ENCODE results near the gene NKD2.
A peak's percentile ranks its signal among the peaks of the same experiment; 100 is the strongest.
"Not testable (repeated sequence)": the region's sequence is repeated elsewhere in the genome, so short reads cannot be mapped to it uniquely, and the experiment has no call there.

Gene NKD2, protein sequence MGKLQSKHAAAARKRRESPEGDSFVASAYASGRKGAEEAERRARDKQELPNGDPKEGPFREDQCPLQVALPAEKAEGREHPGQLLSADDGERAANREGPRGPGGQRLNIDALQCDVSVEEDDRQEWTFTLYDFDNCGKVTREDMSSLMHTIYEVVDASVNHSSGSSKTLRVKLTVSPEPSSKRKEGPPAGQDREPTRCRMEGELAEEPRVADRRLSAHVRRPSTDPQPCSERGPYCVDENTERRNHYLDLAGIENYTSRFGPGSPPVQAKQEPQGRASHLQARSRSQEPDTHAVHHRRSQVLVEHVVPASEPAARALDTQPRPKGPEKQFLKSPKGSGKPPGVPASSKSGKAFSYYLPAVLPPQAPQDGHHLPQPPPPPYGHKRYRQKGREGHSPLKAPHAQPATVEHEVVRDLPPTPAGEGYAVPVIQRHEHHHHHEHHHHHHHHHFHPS

DNA sequence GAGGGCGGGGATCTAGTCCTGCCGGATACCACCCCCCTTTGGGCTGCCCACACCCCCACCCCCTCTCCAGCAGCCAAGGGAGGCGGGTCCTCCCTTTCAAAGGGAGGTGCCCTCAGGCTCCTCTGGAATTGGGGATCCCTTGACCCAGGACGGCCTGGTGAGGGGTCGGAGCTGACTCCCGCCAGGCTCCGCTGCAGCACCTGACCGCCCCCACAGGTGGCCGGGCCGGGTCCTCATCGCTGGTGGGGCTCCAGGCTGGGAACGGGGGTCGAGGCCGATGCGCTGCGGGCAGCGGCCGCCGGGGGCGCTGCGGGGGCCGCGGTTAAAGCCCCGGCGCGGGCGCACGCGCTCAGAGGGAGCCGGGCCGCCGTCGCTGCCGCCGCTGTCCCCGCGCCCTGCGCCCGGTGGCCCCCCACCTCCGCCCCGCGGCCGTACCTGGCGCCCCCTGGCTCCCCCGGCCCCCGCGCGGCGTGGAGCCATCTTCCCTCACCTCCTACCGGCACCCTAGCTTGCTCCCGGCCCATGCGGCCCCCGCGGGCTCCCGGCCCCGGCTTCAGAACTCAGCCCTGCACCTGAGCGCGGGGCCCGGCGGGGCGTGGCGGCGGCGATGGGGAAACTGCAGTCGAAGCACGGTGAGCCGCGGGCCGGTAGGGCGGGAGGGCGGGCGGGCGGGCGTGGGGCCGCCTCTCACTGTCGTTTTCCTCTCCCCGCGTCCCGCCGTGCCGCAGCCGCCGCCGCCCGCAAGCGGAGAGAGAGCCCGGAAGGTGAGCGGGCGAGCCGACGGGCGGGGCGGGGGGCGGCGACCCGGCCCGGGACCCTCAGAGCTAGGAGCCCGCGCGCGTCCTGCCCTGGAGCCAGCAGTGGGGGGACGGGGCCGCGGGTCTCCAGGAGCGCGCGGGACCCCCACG lies at the start of gene NKD2:
Gene NKD2, plus strand, starts transcription at position 352 of the 908 bp plus-strand sequence. Its CDS starts 256 bp downstream, at position 608.
- DNase-seq (ENCODE audit: low read depth in 2 of 2), result peak; percentile 21 to 56

DNA sequence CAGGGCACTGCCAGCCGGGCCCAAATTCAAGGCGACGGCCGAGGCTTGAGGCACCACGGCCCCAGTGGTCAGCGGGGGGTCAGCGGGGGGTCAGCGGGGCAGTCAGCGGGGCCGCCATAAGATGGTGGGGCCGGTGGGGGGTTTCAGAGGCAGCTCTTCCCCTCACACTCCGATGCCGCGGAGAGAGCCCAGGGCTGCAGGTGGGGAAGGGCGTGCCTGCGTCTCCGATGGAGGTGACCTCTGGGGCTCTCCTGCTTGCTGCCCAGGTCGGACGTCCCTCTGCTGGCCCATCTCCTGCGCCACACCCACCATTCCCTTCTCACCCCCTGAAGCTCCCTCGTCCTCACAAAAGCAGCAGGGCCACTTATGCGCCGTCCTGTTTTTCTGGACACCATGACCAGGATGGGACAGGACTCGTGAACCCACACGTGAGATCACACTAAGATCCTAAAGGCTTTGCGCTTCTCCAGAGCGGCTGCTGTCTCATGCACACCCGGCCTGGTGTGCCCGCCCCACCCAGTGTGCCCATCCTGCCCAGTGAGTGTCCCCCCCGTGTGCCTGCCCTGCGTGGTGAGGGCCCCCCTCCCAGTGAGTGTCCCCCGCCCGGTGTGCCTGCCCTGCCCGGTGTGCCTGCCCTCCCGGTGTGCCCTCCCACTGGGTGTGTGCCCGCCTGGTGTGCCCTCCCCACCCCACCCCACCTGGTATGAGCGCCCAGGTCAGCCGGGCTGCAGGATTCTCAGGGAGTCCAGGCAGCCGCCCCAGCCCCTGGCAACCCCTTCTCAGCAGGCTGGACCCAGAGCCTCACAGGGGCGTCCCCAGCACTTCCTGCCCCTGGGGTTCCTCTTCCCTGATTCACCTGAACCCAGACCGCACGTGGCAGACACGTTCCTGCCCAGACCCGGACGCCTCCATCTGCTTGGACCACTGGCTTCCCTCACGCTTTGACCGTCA lies 48.7 kb upstream of the NKD2 start:
- no peak for DNase-seq (ENCODE audit: low read depth in 2 of 2)

DNA sequence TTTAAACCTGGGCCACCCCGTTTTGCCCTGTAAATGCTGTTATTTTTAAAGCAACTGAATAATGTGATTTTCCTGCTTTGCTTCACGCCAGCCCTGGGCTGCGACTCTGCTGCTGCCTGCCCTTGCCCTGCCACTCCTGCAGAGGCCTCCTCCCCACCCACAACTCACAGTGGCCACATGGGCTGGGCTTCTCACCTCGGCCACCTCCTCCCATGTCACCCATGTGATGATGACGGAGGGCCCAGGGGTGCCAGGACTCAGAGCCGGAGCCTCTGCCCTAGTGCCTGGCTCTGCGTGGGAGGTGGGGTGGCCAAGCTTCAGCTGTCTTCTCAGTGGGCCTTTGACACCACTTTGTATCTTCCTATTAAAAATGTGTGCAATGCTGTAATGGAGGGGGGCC lies 48.1 kb upstream of the NKD2 start:
- DNase-seq (ENCODE audit: low read depth in 2 of 2), result no peak

DNA sequence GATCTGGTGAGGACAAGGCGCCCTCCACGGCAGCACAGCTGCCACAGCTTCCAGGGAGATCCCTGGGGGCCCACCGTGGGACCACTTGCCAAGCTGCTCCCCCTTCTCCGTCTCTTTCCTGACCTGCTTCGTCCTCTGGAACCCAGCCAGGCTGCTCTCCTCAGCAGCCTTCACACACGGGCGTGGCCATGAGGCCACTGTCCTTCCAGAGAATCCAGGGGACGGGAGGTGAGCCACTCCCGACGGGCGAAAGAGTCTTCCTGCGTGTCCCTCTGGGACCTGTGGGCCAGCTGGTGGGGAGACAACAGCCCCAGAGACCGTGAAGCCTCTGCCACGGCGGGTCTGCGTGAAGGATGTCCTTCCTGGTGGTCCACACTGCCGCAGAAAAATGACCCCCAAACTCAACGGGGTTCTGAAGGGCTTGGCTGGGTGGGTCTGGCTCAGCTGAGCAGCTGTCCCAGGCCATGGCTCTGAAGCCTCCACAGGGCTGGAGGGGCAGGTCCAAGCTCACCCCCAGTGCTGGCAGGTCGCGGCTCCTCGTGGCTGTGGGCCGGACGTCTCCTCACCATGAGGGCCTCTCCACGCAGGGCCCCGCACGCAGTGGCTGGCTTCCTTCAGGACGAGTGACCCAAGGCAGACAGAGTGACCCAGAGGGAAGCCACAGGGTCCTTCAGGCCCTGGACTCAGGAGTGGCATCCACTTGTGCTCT lies 47.4 kb upstream of the NKD2 start:
- DNase-seq (ENCODE audit: low read depth in 2 of 2), result no peak

DNA sequence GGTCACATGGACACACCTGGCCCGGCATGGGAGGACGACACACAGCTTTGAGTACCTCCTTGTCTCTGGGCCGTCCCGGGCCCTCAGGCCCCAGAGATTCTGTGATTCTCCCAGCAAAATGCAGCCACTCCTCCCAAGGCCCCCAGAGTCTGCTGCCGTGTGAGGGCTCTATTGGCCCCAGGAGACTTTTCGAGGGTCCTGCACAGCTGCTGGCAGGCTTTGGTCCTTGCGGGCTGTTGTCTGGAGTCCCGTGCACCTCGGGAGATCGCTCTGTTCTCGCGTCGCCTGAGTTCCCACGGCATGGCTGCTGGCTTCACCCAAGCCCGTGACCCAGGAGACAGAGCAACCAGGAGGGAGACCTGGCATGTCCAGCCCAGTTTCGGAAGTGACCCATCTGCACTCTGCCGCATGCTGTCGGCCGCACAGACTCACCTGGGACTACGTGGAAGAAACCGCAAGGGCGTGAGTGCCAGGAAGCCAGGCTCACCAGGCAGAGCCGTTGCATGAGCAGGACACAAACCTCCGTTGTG lies 46.8 kb upstream of the NKD2 start:
- no peak for DNase-seq (ENCODE audit: low read depth in 2 of 2)

DNA sequence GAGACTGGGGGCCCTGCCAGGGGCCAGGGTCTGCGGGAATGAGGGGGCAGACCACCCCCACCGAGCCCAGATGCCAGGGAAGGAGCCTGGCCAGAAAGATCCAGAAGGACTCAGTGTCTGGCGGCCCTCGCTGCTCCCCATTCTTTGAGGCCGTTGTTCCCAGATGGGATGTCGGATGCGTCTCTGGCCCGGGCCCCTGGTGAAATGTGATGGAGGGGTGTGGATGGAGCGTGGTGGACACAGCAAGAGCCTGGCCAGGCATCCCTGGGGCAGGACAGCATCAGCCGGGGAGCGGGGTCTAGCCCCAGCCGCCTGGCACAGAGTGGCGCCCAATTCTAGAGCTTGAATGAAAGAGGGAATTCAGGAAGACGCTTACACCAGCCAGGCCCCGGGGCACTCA lies 46.2 kb upstream of the NKD2 start:
- DNase-seq (ENCODE audit: low read depth in 2 of 2), result no peak

DNA sequence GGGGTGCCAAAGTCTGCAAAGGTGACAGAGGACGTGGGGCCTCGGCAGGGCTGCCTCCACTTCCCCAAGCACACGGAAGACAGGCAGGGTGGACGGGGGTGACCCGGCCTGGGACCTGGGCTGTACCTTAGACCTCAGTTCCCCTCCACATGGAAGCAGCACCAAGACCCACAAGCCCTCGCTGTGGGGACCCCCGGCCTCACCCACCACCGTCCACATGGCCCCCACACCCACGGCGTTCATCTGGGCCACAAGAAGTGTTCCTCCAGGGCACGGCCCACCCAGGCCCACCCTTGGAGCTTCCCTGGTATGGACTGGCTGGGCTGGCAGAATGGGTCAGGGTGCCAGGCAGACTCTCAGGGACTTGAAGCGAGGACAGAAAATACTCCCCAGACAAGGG lies 45.8 kb upstream of the NKD2 start:
- DNase-seq (ENCODE audit: low read depth in 2 of 2), result no peak

DNA sequence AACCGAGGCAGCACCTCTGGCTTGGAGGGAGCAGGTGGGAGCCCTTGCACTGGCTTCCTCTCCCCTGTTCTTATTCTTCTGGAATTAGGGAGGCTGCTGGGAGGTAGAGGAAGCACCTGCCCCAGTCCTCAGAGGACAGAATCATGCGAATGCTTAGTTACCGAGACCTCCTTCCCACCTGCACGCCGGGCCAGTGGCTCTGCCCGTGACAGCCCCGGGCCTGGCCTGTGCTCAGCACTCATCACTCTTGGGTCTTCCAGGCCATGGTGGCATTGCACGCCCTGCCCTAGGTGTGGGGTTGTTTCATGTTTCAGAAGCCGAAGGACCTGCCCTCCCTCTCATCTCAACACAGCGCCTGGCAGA lies 45.3 kb upstream of the NKD2 start:
- DNase-seq (ENCODE audit: low read depth in 2 of 2), result no peak

DNA sequence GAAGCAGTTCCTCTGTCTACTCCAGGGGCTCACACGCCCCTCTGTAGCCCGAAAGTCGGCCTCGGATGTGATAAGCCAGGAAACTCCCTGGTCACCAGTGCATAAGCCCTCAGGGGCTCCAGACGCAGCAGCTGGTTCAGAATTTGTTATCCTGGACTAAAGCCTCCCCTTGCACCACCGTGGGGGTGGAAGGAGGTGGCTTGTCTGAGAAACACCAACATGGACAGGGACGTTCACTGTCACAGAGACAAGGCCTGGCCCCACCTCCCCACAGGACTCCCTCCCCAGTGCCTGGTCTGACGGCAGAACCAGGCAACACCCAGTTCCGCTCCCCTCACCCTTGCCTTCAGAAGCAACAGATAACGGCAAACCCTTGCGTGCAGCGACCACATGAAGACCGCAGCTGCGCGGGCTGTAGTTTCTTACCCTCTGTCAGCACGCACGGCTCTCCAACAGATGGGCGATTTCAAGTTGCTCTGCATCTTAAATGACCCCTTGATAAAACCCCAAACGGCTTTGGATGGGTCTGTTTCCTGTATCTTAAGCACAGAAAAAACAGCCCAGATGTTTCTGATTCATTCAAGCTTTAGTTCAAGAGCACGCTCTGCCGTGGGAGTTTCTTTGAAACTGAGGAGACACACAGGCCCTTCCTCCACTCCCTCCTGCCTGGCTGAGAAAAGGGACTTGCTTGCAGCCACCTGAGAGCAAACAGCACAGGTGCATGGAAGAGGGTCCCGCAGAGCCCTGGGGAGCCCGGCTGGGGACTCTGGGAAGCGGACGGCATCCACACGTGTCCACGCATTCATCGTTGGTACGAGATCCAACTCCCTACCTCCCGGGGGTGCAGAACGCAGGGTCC lies 44.7 kb upstream of the NKD2 start:
- DNase-seq (ENCODE audit: low read depth in 2 of 2), result peak in 1 of 2 donors; percentile 12

DNA sequence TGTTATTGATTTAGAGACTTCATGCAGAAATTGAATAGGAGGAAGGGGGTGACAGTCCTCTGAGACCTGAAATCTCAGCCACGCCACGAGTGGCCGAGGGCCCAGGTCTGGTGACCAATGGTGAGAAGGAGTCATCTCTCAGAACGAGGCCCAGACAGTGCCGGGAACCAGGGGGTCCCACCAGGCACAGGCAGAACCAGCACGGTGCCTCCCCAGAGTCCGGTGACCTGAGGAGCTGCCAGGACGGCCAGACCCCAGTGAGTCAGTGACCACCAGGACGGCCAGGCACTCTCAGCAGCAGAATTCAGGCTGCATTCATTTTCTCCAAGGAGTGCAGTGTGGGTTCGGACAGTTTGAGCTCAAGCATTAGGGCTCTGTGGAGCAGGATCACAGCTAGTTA lies 43.8 kb upstream of the NKD2 start:
- DNase-seq (ENCODE audit: low read depth in 2 of 2), result no peak

DNA sequence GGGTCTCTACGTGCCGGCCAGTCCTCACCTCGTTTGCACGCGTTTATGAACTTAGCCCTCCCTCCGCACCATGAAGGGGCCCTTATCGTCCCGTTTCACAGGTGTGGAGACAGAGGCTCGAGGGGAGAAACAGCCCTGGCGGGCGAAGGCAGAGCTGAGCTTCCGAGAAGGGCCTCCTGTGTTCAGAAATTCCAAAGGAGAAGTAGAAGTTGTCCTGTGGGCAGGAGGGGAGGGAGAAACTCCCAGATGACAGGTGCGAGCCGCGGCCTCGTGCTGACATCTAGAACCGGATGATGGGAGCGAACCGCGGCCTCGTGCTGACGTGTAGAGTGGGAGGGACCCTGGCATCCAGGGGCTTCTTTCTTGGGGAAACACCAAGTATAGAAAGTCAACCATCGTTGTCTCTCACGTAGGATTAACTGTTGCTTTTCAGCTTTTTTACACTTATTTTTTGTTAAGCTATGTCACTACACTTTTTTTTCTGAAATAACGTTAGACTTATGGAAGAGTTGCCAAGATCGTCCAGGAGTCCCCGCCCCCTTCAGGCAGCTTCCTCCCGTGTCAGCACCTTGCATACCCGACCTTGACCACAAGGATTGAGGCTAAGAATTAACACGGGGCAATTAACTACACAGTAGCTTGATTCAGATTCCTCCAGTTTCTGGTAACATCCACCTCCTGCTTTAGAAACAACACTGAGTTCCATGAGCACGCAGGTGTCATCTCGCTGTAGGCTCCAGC lies 42.8 kb upstream of the NKD2 start:
- DNase-seq (ENCODE audit: low read depth in 2 of 2), result no peak

DNA sequence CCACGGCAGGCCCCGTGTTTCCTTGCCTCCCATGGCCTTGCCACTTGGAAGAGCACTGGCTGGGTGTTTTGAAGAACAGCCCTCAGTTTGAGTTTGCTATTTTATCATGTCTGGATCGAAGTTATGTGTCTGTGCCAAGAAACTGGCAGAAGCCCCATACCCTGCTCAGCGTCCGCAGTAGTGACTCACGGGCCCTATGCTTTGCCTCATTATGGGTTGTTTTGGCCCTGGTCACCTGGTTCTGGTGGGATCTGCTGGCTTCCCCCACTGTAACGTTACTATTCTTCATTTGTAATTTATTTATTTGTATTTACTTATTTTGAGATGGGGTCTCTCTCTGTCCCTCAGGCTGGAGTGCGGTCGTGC lies 42.3 kb upstream of the NKD2 start:
- no peak for DNase-seq (ENCODE audit: low read depth in 2 of 2)

DNA sequence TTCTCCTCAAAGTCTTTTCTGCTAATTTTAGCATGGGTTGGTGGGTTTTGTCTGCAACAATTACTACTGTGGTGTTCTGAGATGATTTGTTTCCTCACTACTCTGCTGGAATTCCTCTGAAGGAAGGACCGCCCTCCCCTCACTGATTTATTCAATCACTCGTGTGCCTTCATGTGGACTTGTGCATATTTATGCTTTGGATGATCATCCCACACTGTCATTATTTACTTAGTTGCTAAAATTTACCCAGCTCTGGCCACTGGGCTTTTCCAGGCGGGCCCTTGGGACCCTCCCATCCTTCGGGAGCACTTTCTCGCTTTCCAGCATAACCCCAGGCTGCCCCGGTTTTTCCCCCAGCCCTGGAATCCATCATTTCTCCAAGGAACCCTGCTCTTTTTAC lies 41.7 kb upstream of the NKD2 start:
- DNase-seq (ENCODE audit: low read depth in 2 of 2), result no peak

DNA sequence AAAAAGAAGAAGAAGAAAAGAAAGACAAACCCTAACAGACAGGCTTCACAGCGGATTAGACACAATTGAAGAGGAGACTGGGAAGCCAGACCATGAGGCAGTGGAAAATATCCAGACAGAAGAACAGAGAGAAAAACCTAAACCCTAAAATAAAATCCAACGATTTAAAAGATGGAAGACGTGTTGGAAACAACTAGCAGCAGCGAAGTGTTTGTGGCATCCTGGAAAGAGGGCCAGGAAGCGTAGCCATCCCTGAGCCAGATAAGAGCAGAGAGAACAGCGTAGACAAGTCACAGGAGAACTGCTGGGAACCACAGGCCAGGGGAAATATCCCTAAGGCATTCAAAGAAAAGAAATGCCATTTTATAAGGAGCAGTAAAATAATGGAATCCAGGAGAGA lies 39.7 kb upstream of the NKD2 start:
- DNase-seq (ENCODE audit: low read depth in 2 of 2), result no peak

DNA sequence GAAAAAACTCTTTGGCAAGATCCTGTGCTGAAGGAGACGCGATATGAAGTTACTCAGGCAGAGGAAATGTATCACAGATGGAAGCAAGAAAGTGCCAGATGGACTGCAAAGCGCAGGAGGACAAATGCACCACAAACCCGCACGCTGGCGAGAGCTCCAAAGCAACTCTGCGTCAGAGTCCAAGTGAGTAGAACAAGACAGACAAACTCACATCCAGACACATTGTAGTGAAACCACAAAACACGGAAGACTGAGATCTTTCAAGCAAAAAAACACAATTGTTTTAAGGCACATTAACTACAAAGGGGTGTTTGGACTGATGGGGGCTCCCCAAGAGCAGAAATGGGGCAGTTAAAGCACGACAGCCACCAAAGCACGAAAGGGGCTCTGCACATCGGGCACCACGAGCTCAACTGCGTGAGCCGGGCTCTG lies 39.2 kb upstream of the NKD2 start:
- DNase-seq (ENCODE audit: low read depth in 2 of 2), result no peak

DNA sequence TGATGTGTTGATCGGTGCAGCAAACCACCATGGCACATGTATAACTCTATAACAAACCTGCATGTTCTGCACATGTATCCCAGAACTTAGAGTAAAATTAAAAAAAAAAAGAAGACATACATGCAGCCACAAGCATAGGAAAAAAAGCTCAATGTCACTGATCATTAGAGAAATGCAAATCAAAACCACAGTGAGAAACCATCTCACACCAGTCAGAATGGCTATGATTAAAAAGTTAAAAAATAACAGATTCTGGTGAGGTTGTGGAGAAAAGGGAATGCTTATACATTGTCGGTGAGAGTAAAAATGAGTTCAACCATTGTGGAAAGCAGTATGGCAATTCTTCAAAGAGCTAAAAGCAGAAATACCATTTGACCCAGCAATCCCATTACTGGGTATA lies 36.0 kb upstream of the NKD2 start:
- not testable (repeated sequence) for DNase-seq (ENCODE audit: low read depth in 2 of 2)

DNA sequence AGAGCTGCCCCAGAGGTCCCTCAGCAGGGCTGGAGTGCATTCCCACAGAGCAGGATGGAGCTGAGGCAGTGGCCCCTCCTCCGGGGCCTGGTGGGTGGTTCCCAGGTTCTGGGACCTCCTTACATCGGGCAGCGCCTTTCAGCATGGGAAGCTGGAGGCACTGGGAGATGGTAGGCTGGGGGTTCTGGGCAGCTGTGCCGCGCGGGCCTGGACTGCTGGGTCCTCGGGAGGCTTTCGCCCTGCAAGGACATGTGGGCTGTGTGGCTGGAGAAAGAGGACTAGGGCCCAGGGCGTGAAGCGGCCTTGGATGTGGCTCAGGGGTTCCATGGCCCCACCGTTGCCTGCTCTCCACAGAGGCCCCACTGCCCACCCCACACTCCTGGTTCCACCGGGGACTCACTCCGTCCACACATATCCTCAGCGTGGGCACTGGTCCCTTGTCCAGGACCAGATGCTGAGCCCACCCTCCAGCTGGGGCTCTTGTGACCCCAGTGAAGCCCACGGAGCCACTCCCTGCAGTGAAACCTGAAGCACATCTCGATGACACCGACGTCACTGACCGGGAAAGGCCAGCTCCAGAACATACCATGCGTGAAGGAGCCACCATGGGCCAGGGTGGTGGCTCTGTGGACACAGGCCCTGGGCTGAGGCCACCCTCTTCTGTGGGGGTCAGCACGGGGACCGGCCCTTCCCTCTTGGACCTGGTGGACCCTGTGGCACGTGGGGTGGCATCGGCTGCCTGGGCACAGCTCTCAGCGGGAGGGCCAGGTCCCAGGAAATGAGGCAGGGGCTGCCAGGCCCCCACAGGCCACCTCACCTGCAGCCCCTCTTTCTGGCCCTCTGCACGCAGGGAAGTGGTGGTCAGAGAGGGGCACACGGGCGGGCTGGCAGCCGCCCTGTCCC lies 31.5 kb upstream of the NKD2 start:
- no peak for DNase-seq (ENCODE audit: low read depth in 2 of 2)

DNA sequence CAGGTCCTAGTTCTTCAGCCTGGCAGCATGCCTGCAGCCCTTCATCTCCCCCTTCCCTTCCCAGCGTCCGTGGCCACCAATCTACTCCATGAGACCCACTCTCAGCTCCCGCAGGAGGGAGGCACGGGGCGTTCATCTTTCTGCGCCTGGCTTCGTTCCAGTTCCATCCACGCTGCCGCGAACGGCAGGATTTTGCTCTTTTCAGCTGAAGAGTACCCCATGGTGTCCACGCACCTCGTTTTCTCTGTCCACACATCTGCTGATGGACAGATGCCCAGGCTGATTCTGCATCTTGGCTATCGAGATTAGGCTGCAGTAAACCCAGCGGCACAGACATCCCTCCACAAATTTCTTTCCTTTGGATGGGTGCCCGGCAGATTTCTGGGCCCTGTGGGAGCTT lies 30.5 kb upstream of the NKD2 start:
- DNase-seq (ENCODE audit: low read depth in 2 of 2), result no peak
